MCF 10A (cell line): ENCODE data around the gene RHOJ. TPM values are rescaled to one million over a fixed set of nuclear protein-coding genes. Genes with fewer than 3 reads are reported as not detected.

Experiments used
- BruUV-seq: library from RNA; stranded (reverse); fragments of 400-500 nt; replicated peaks from 2 replicates; lab custom pipeline; 2021; lab: Mats Ljungman, UMichigan
- CTCF ChIA-PET: fragments of 300-600 bp; sonication (Branson Sonifier 250); formaldehyde crosslinking; extraction: SDS; loops from one replicate; lab custom pipeline; 2021; ENCODE audit warnings: antibody characterized with exemption, inconsistent platforms; lab: Yijun Ruan, JAX
- POLR2A ChIA-PET: fragments of 300-600, 350-650 bp; sonication (Branson Sonifier 250); formaldehyde crosslinking; extraction: SDS; loops from one replicate; lab custom pipeline; 2020; ENCODE audit warnings: antibody characterized with exemption, inconsistent platforms; lab: Yijun Ruan, JAX
- DNase-seq: peaks from one replicate; pipeline ENCODE4 v3.0.0-alpha.2; 2018; ENCODE audit not compliant: unreplicated experiment
- H3K27ac Mint-ChIP-seq: one replicate; pipeline ENCODE4 v1.8.0; 2022; ENCODE audit warnings: mild to moderate bottlenecking, low read depth, mixed read lengths; ENCODE audit not compliant: unreplicated experiment
- H3K27me3 Mint-ChIP-seq: one replicate; pipeline ENCODE4 v1.8.0; 2022; ENCODE audit warnings: mixed read lengths; ENCODE audit not compliant: insufficient read depth, unreplicated experiment
- H3K36me3 Mint-ChIP-seq: one replicate; pipeline ENCODE4 v1.8.0; 2022; ENCODE audit warnings: mild to moderate bottlenecking, moderate library complexity, mixed read lengths; ENCODE audit not compliant: insufficient read depth, unreplicated experiment
- H3K4me1 Mint-ChIP-seq: one replicate; pipeline ENCODE4 v1.8.0; 2022; ENCODE audit warnings: mixed read lengths; ENCODE audit not compliant: insufficient read depth, unreplicated experiment
- H3K4me3 Mint-ChIP-seq: one replicate; pipeline ENCODE4 v1.8.0; 2022; ENCODE audit warnings: mild to moderate bottlenecking, moderate library complexity, mixed read lengths; ENCODE audit not compliant: unreplicated experiment
- H3K9me3 Mint-ChIP-seq: one replicate; pipeline ENCODE4 v1.8.0; 2022; ENCODE audit warnings: mixed read lengths; ENCODE audit not compliant: unreplicated experiment
- intact Hi-C: fragments of 100-400 bp; cut with micrococcal nuclease; formaldehyde crosslinking; loops from 2 replicates; pipeline ENCODE4 v1.14.1; 2022
- total RNA-seq: library from RNA; stranded (reverse); gene quantifications from 2 replicates; pipeline ENCODE4 v1.2.3, GENCODE V29; 2022
- TF ChIP-seq, protein P1 (sequence below): fragments of 200-600 bp; IDR thresholded peaks from one replicate; pipeline ENCODE4 v1.8.0; 2022; ENCODE audit warnings: antibody characterized with exemption, mild to moderate bottlenecking; ENCODE audit not compliant: unreplicated experiment

RHOJ gene
- total RNA-seq, 1 experiment from 2014 or later = not detected

DNA sequence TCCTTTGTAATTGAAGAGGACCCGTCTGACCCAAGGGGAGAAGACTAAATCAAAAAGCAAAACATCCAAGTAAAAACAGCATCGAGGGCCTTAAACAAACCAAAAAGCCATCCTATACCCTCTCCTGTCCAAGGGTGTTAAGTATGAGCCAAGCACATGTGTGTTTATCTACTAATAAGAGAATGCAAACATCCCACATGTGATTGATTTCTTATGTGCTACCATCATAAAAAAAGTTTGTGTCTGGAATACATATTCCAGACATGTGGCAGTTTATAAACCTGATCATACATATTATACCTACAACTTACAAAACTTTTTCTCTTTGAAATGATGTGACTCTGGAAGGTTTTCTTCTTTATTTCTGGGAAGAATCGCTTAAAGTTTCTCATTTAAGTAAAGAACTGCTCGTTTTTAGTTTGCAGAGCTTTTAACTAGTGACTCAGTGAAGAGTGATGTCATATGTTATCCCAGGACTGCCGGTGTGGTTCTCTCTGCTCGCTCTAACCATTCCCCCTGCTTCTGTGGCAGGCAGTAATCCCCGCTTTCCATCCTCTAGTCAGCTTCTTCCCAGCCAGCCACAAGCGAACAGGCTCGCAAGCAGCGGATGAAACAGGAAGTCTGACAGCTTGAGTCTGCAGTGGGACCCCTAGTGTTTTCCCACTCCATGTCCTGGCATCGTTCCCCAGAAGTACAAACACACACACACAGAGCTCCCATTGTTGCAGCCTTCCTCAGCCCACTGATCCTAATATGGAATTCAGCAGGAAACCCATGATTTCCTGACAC is 431 bp upstream of the RHOJ start:
- no peak overlapping the region for H3K4me3 Mint-ChIP-seq
- H3K9me3 Mint-ChIP-seq = no peaks in the 10 kb centered on the region
- ChIA-PET POLR2A (interaction anchor here (0.6 to 1.3 kb wide), 4 partner anchors 11 to 94 kb away, joined by 3 to 4 read pairs (median 3); no protein-coding TSS in a partner anchor), CTCF (interaction anchor here (0.5 to 1.1 kb wide), 6 partner anchors 142 to 1945 kb away, joined by 3 read pairs; no protein-coding TSS in a partner anchor)
- no peak overlapping the region for H3K27ac Mint-ChIP-seq
- intact Hi-C loops = no loop called here
- no peaks in the 10 kb centered on the region for H3K36me3 Mint-ChIP-seq
- H3K27me3 Mint-ChIP-seq = no peaks in the 10 kb centered on the region
- DNase-seq = peak; percentile 46
- TF ChIP-seq, protein P1, sequence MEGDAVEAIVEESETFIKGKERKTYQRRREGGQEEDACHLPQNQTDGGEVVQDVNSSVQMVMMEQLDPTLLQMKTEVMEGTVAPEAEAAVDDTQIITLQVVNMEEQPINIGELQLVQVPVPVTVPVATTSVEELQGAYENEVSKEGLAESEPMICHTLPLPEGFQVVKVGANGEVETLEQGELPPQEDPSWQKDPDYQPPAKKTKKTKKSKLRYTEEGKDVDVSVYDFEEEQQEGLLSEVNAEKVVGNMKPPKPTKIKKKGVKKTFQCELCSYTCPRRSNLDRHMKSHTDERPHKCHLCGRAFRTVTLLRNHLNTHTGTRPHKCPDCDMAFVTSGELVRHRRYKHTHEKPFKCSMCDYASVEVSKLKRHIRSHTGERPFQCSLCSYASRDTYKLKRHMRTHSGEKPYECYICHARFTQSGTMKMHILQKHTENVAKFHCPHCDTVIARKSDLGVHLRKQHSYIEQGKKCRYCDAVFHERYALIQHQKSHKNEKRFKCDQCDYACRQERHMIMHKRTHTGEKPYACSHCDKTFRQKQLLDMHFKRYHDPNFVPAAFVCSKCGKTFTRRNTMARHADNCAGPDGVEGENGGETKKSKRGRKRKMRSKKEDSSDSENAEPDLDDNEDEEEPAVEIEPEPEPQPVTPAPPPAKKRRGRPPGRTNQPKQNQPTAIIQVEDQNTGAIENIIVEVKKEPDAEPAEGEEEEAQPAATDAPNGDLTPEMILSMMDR = no peak
- no TSS peak for BruUV-seq
- peaks cover 9% of the 10 kb centered on the region for H3K4me1 Mint-ChIP-seq

DNA sequence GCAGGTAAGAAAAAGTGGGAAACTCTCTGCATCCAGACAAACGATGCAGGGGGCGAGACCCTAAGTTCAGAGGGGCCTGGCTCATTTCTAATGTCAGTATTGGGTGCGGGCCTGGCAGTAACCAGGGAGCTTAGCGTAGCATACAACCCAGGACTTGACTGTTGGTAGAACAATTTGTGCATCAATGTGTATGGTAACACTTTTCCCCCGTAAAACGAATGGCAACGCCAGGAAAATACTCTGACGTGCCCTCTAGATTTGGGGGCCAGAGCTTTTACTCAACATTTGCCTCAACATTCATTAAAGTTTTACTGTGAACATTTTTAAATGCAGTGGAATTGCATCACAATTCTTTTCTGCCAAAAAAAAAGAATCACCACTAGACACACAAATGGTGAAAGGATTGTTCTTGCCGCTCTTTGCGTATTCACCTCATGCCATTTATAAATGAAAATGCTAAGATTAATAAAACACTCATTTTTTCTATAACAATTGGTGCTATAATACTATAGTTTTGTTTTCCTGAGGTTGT is 867 bp downstream of the RHOJ start:
- DNase-seq = no peak
- TF ChIP-seq, protein P1 = no peak
- CTCF ChIA-PET = interaction anchor here (0.6 to 1.1 kb wide), 2 partner anchors 1042 to 1628 kb away, joined by 3 read pairs; no protein-coding TSS in a partner anchor
- Mint-ChIP-seq H3K27ac (no peak overlapping the region), H3K4me1 (peaks cover 9% of the 10 kb centered on the region), H3K27me3 (no peaks in the 10 kb centered on the region), H3K4me3 (no peak overlapping the region), H3K9me3 (no peaks in the 10 kb centered on the region), H3K36me3 (no peaks in the 10 kb centered on the region)
- POLR2A ChIA-PET = interaction anchor here (0.5 to 0.7 kb wide), 2 partner anchors 14 to 25 kb away, joined by 3 read pairs; no protein-coding TSS in a partner anchor
- BruUV-seq = no TSS peak
- intact Hi-C loops = no loop called here

DNA sequence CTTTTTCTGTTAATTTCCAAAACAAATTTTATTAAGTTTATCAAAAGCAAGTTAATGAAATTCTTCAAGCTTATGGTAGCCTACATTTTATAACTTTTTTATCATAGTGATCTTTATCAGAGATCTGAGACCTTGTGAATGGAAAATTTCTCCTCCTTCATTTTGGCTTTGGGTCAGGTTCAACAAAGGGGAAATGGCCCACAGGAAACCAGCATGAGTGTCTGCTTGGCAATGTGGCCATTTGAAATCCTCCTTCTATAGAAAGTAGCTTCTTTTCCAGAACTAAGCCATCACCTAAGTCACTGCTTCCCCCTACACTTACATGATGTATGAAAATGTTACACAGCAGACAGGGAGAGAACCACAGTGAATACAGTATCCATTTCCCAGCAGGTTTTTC is 1.6 kb downstream of the RHOJ start:
- Mint-ChIP-seq H3K9me3 (no peaks in the 10 kb centered on the region), H3K4me3 (no peak overlapping the region), H3K36me3 (no peaks in the 10 kb centered on the region), H3K4me1 (peaks cover 2% of the 10 kb centered on the region), H3K27me3 (no peaks in the 10 kb centered on the region), H3K27ac (no peak overlapping the region)
- no TSS peak for BruUV-seq
- DNase-seq = no peak
- CTCF ChIA-PET = interaction anchor here (0.6 kb wide), 1 partner anchor 1627 kb away, joined by 3 read pairs; no protein-coding TSS in a partner anchor
- intact Hi-C loops = no loop called here
- TF ChIP-seq, protein P1 = no peak
- POLR2A ChIA-PET = interaction anchor here (0.5 kb wide), 1 partner anchor 26 kb away, joined by 3 read pairs; no protein-coding TSS in a partner anchor

DNA sequence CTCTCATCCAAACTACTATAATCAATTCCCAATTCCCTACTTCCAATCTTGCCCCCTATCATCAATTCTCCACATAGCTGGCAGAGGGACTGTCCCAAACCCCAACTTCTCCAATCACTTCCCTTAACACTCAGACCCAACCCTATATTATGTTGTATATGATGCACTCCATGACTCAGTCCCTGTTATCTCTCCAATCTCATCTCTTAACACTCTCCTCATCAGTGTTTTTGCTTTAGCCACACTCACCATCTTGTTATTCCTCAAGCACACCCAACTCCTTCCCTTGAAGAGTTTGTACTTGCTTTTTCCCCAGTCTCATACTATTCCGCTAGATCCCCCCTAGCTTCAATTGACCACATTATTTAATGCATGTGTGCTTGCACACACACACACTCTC is 4.9 kb downstream of the RHOJ start:
- ChIA-PET POLR2A (no interaction called here), CTCF (no interaction called here)
- Mint-ChIP-seq H3K27ac (no peak overlapping the region), H3K4me3 (no peak overlapping the region), H3K36me3 (no peaks in the 10 kb centered on the region), H3K27me3 (no peaks in the 10 kb centered on the region), H3K4me1 (no peaks in the 10 kb centered on the region), H3K9me3 (no peaks in the 10 kb centered on the region)
- intact Hi-C loops = no loop called here
- BruUV-seq = no TSS peak
- no peak for DNase-seq
- TF ChIP-seq, protein P1 = no peak
